Neural cell (in vitro differentiated cells): ENCODE measurements around the gene FGF8. TPM values are rescaled to one million over a fixed set of nuclear protein-coding genes. Genes with fewer than 3 reads are reported as not detected.

ENCODE experiments used
- H2AFZ ChIP-seq: fragments of 200-600, 300-800 bp; sonication (generic), shearing (Covaris generic); 2 replicates; pipeline ENCODE4 v1.6.0; 2014; ENCODE audit warnings: low read depth, mild to moderate bottlenecking, antibody characterized with exemption, low read length, moderate library complexity
- H3F3A ChIP-seq: fragments of 200-600 bp; shearing (Covaris generic); 2 replicates; pipeline ENCODE4 v1.6.1; 2016; ENCODE audit warnings: mild to moderate bottlenecking, moderate library complexity, mixed read lengths, antibody characterized with exemption, low read length; ENCODE audit not compliant: insufficient read depth, poor library complexity, severe bottlenecking
- H3K27ac ChIP-seq: fragments of 200-600, 300-800 bp; sonication (generic), shearing (Covaris generic); 2 replicates; pipeline ENCODE4 v1.5.1; 2014; ENCODE audit warnings: mild to moderate bottlenecking, low read length, moderate library complexity
- H3K27me3 ChIP-seq: fragments of 300-800, 200-600 bp; sonication (generic), shearing (Covaris generic); 2 replicates; pipeline ENCODE4 v1.6.0; 2014; ENCODE audit warnings: mild to moderate bottlenecking, low read depth, low read length, moderate library complexity; ENCODE audit not compliant: insufficient read depth
- H3K36me3 ChIP-seq: fragments of 300-800, 200-600 bp; sonication (generic), shearing (Covaris generic); 2 replicates; pipeline ENCODE4 v1.5.1; 2014; ENCODE audit warnings: mild to moderate bottlenecking, antibody characterized with exemption, low read length, moderate library complexity; ENCODE audit not compliant: insufficient read depth
- H3K4me2 ChIP-seq: fragments of 300-800, 200-600 bp; sonication (generic), shearing (Covaris generic); 2 replicates; pipeline ENCODE4 v1.6.0; 2014; ENCODE audit warnings: mild to moderate bottlenecking, low read length
- H3K4me3 ChIP-seq: fragments of 300-800, 200-600 bp; sonication (generic), shearing (Covaris generic); 2 replicates; pipeline ENCODE4 v1.5.1; 2014; ENCODE audit warnings: mild to moderate bottlenecking, low read length, moderate library complexity
- H3K79me2 ChIP-seq: fragments of 200-600 bp; shearing (Covaris generic); replicated peaks from 2 replicates; pipeline ENCODE4 v1.6.0; 2014; ENCODE audit warnings: mild to moderate bottlenecking, low read length, moderate library complexity; ENCODE audit not compliant: insufficient read depth
- H3K9ac ChIP-seq: fragments of 300-800, 200-600 bp; sonication (generic), shearing (Covaris generic); 2 replicates; pipeline ENCODE4 v1.6.1; 2016; ENCODE audit warnings: mild to moderate bottlenecking, low read length, mixed read lengths
- H3K9me2 ChIP-seq: fragments of 200-600 bp; shearing (Covaris generic); 2 replicates; pipeline ENCODE4 v1.6.1; 2016; ENCODE audit warnings: mild to moderate bottlenecking, low read length, mixed read lengths; ENCODE audit not compliant: insufficient read depth
- H3K9me3 ChIP-seq: fragments of 200-600, 300-800 bp; sonication (generic), shearing (Covaris generic); 2 replicates; pipeline ENCODE4 v1.6.1; 2016; ENCODE audit warnings: mild to moderate bottlenecking, mixed run types, low read length, moderate library complexity, mixed read lengths
- H4K20me1 ChIP-seq: fragments of 200-600 bp; shearing (Covaris generic); 2 replicates; pipeline ENCODE4 v1.6.1; 2016; ENCODE audit warnings: mild to moderate bottlenecking, mixed run types; ENCODE audit not compliant: insufficient read depth
- CTCF ChIP-seq: fragments of 450-650 bp; IDR thresholded peaks from 2 replicates; pipeline ENCODE4 v1.5.1; 2014; ENCODE audit warnings: antibody characterized with exemption, mild to moderate bottlenecking, moderate library complexity; ENCODE audit not compliant: poor library complexity, severe bottlenecking
- EP300 ChIP-seq: fragments of 450-650 bp; conservative IDR thresholded peaks from 2 replicates; pipeline ENCODE4 v1.6.1; 2014; ENCODE audit warnings: antibody characterized with exemption, mild to moderate bottlenecking, moderate library complexity; ENCODE audit not compliant: poor library complexity, severe bottlenecking
- EZH2 ChIP-seq: fragments of 200-600, 300-800 bp; shearing (Covaris generic), sonication (generic); IDR thresholded peaks from 2 replicates; pipeline ENCODE4 v1.6.1; 2014; ENCODE audit warnings: antibody characterized with exemption, low read length, borderline replicate concordance, mild to moderate bottlenecking; ENCODE audit not compliant: insufficient read depth, poor library complexity, severe bottlenecking
- MXI1 ChIP-seq: fragments of 450-650 bp; conservative IDR thresholded peaks from 2 replicates; pipeline ENCODE4 v1.6.1; 2014; ENCODE audit warnings: antibody characterized with exemption, mild to moderate bottlenecking; ENCODE audit not compliant: poor library complexity, severe bottlenecking
- POLR2AphosphoS5 ChIP-seq: IDR thresholded peaks from 2 replicates; pipeline ENCODE4 v1.6.1; 2012
- RAD21 ChIP-seq: fragments of 450-650 bp; conservative IDR thresholded peaks from 2 replicates; pipeline ENCODE4 v1.6.1; 2014; ENCODE audit warnings: antibody characterized with exemption, mild to moderate bottlenecking, moderate library complexity
- REST ChIP-seq: IDR thresholded peaks from 2 replicates; pipeline ENCODE4 v1.6.1; 2012; ENCODE audit warnings: borderline replicate concordance
- SMC3 ChIP-seq: fragments of 450-650 bp; conservative IDR thresholded peaks from 2 replicates; pipeline ENCODE4 v1.6.1; 2014; ENCODE audit warnings: antibody characterized with exemption, mild to moderate bottlenecking, moderate library complexity; ENCODE audit not compliant: poor library complexity
- TAF1 ChIP-seq: IDR thresholded peaks from 2 replicates; pipeline ENCODE4 v1.6.1; 2012; ENCODE audit warnings: low read depth
- polyA plus RNA-seq: library from polyadenylated mRNA; depleted of rRNA; stranded (reverse); fragments of >200 nt; gene quantifications from 2 replicates; pipeline ENCODE4 v1.2.3, GENCODE V29; 2014

FGF8 gene
- polyA plus RNA-seq, 1 donor from 2014 or later = 6.0 TPM

GRCh38 chr10:101782811-101783735 lies 7.2 kb upstream of the FGF8 start, which contains the start of gene NPM3:
NPM3 (minus strand) TSS chr10:101783446; CDS start chr10:101783390, 56 bp downstream.
- H3K27me3 ChIP-seq = peaks cover 22% of the 10 kb centered on the region

More at GRCh38 chr10:101782811-101783735, 7.2 kb upstream of the FGF8 start, which contains the start of gene NPM3:
- H3K36me3 ChIP-seq = peaks cover 23% of the 10 kb centered on the region
- H4K20me1 ChIP-seq = peaks cover 16% of the 10 kb centered on the region
- H3K79me2 ChIP-seq = peaks cover 9% of the 10 kb centered on the region
- H3K9me3 ChIP-seq = no peaks in the 10 kb centered on the region
- peaks cover 20% of the 10 kb centered on the region for H3F3A ChIP-seq
- H3K9ac ChIP-seq = peak within 1 kb of the TSS; percentile 59
- no peak within 1 kb of the TSS for H2AFZ ChIP-seq
- H3K27ac ChIP-seq = no peak within 1 kb of the TSS
- H3K4me3 ChIP-seq = peak within 1 kb of the TSS; percentile 77
- TF ChIP-seq MXI1 = peak; percentile 88
- peak; percentile 46 for TF ChIP-seq REST
- no peak for TF ChIP-seq EZH2
- peak; percentile 20 for TF ChIP-seq SMC3
- TF ChIP-seq TAF1 = no peak
- peak; percentile 64 for TF ChIP-seq POLR2AphosphoS5
- TF ChIP-seq CTCF = no peak
- TF ChIP-seq EP300 = peak; percentile 17
- peak; percentile 9 for TF ChIP-seq RAD21
- H3K4me2 ChIP-seq = peak within 1 kb of the TSS; percentile 82
- H3K9me2 ChIP-seq = no peaks in the 10 kb centered on the region
